ENCODE data around the gene BAZ1B. TPM values are rescaled to one million over a fixed set of nuclear protein-coding genes. Genes with fewer than 3 reads are reported as not detected.
"Not testable (repeated sequence)": the region's sequence is repeated elsewhere in the genome, so short reads cannot be mapped to it uniquely, and the experiment has no call there.

The BAZ1B gene
- total RNA-seq, 2 donors from 2014 or later, result 37.7 to 42.6 TPM

DNA sequence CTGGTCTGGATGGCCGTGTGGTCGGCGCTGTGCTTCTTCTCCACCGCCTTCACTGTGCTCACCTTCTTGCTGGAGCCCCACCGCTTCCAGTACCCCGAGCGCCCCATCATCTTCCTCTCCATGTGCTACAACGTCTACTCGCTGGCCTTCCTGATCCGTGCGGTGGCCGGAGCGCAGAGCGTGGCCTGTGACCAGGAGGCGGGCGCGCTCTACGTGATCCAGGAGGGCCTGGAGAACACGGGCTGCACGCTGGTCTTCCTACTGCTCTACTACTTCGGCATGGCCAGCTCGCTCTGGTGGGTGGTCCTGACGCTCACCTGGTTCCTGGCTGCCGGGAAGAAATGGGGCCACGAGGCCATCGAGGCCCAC is 87.4 kb downstream of the BAZ1B start:
- no peak for DNase-seq

DNA sequence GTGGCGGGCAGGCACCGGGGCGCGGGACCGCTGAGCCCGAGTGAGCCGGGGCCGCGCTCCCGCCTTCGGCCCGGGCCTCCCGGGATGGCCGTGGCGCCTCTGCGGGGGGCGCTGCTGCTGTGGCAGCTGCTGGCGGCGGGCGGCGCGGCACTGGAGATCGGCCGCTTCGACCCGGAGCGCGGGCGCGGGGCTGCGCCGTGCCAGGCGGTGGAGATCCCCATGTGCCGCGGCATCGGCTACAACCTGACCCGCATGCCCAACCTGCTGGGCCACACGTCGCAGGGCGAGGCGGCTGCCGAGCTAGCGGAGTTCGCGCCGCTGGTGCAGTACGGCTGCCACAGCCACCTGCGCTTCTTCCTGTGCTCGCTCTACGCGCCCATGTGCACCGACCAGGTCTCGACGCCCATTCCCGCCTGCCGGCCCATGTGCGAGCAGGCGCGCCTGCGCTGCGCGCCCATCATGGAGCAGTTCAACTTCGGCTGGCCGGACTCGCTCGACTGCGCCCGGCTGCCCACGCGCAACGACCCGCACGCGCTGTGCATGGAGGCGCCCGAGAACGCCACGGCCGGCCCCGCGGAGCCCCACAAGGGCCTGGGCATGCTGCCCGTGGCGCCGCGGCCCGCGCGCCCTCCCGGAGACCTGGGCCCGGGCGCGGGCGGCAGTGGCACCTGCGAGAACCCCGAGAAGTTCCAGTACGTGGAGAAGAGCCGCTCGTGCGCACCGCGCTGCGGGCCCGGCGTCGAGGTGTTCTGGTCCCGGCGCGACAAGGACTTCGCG is 88.0 kb downstream of the BAZ1B start:
- ATAC-seq (no peak), DNase-seq (peak in 1 of 2 donors; percentile 23)
- intact Hi-C loops (cut with DNase I, micrococcal nuclease), result no loop called here

More for the DNA sequence above, 87.4 kb downstream of the BAZ1B start:
- intact Hi-C loops (cut with DNase I, micrococcal nuclease), result no loop called here
- ATAC-seq, result no peak

GRCh38 chr7:73432676-73433075 is 89.4 kb downstream of the BAZ1B start:
- intact Hi-C loops (cut with DNase I, micrococcal nuclease), result no loop called here
- ATAC-seq (no peak), DNase-seq (no peak)

DNA sequence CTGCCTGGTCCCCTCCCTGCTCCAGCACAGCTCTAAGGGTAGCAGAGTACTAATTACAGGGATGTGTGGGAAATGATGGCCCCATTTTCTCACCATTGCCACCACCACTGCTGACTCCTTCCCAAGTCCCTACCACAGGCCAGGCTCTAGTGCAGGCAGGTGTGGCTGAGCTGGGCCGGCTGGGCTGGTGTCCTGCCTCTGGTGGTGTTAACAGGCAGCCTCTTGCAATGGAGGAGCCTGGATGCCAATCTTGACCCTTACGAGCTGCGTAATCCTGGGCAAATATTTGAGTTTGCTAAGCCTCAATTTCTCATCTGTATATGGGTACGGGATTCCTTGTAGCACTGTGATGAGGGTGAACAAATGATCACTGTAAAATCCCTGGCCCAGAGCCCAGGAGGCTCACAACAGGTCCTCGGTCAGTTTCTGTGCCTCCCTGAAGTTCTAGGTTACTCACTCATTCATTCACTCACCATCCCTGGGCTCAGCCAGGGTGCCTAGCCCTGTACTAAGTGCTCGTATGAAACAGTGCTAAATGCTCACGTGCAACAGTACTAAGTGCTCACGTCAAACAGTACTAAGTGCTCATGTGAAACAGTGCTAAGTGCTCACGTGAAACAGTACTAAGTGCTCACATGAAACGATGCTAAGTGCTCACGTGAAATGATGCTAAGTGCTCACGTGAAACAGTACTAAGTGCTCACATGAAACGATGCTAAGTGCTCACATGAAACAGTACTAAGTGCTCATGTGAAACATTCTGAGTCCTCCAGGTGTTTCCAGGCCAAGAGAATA is 90.9 kb downstream of the BAZ1B start:
- DNase-seq (no peak), ATAC-seq (no peak)
- intact Hi-C loops (cut with DNase I, micrococcal nuclease), result no loop called here

DNA sequence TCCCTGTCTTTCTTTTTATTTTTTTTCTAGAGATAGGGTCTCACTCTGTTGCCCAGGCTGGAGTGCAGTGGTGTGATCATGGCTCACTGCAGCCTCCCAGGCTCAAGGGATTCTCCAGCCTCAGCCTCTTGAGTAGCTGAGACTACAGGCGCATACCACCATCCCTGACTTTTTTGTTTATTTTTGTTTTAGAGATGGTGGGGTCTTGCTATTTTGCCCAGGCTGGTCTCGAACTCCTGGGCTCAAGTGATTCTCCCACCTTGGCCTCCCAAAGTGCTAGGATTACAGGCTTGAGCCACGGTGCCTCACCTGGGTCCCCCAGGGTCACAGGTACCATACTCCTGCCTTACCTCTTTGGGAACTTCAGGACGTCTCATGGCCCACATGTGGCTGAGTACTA is 91.6 kb downstream of the BAZ1B start:
- intact Hi-C loops (cut with DNase I, micrococcal nuclease); ATAC-seq; DNase-seq: not testable (repeated sequence)

GRCh38 chr7:73429622-73430505 is 92.2 kb downstream of the BAZ1B start:
- DNase-seq (no peak), ATAC-seq (no peak)
- intact Hi-C loops (cut with DNase I, micrococcal nuclease), result no loop called here

DNA sequence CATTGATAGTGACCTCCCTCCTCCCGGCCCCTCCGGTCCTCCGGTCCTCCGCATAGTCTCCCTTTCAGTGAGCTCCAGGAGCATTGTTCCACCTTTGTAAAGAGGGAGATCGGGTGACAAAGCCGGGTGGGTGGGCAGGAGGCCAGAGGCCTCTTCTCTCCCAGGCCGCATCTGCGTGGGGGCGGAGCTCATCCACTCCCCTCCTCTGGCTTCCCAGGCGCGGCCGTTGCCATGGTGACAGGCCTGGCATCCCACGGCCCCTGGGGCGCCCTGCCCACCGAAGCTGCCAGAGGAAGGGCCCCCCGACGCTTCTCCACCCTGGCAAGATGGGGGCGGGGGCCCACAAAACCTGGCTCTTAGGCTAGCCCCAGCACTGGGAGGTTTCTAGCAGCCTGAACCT is 92.9 kb downstream of the BAZ1B start:
- intact Hi-C loops (cut with DNase I, micrococcal nuclease), result no loop called here
- ATAC-seq (no peak), DNase-seq (no peak)

- DNase-seq (no peak), ATAC-seq (no peak)
- intact Hi-C loops (cut with DNase I, micrococcal nuclease), result no loop called here
Measured at GRCh38 chr7:73427902-73428787, 93.9 kb downstream of the BAZ1B start.

GRCh38 chr7:73426016-73426415 is 96.1 kb downstream of the BAZ1B start:
- ATAC-seq (no peak), DNase-seq (no peak)
- intact Hi-C loops (cut with DNase I, micrococcal nuclease), result no loop called here

GRCh38 chr7:73425356-73425983 is 96.6 kb downstream of the BAZ1B start:
- intact Hi-C loops (cut with DNase I, micrococcal nuclease), result no loop called here
- no peak for ATAC-seq
- DNase-seq, result no peak

DNA sequence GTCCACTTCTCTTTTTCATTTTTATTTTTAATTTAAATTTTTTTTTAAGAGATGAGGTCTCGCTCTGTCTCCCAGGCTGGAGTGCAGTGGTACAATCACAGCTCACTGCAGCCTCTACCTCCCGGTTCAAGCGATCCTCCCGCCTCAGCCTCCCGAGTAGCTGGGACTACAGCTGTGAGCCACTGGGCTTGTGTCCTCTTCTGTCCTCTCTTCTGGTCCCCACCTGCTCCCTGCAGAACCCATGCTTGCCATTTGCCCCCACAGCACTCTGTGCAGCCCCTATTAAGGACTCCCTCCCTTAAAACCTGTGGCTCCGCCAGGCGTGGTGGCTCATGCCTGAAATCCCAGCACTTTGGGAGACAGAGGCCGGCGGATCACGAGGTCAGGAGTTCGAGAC is 97.6 kb downstream of the BAZ1B start:
- no peak for ATAC-seq
- intact Hi-C loops (cut with DNase I, micrococcal nuclease), result no loop called here
- no peak for DNase-seq

GRCh38 chr7:73423519-73424488 is 98.3 kb downstream of the BAZ1B start:
- ATAC-seq, result no peak
- DNase-seq, result no peak
- intact Hi-C loops (cut with DNase I, micrococcal nuclease), result no loop called here

DNA sequence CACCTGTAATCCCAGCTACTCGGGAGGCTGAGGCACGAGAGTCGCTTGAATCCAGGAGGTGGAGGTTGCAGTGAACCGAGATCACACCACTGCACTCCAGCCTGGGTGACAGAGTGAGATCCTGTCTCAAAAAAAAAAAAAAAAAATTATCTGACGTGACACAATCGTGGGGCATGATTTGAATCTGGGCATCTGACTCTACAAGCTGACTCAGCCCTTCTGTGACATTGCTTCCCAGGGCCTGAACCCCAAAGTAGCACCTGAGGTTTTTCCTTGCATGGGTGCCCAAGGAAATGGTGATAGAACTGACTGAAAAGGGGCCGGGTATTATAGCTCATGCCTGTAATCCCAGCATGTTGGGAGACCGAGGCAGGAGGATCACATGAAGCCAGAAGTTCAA is 101.5 kb downstream of the BAZ1B start:
- intact Hi-C loops (cut with DNase I, micrococcal nuclease); ATAC-seq; DNase-seq: not testable (repeated sequence)

- intact Hi-C loops (cut with DNase I, micrococcal nuclease), result not testable (repeated sequence)
- DNase-seq, result peak; percentile 48 to 66
- peak; percentile 92 for ATAC-seq
Measured at GRCh38 chr7:73420016-73420415, 102.1 kb downstream of the BAZ1B start.

GRCh38 chr7:73418113-73418703 is 103.9 kb downstream of the BAZ1B start:
- ATAC-seq (peak; percentile 60), DNase-seq (no peak)
- intact Hi-C loops (cut with DNase I, micrococcal nuclease), result no loop called here

DNA sequence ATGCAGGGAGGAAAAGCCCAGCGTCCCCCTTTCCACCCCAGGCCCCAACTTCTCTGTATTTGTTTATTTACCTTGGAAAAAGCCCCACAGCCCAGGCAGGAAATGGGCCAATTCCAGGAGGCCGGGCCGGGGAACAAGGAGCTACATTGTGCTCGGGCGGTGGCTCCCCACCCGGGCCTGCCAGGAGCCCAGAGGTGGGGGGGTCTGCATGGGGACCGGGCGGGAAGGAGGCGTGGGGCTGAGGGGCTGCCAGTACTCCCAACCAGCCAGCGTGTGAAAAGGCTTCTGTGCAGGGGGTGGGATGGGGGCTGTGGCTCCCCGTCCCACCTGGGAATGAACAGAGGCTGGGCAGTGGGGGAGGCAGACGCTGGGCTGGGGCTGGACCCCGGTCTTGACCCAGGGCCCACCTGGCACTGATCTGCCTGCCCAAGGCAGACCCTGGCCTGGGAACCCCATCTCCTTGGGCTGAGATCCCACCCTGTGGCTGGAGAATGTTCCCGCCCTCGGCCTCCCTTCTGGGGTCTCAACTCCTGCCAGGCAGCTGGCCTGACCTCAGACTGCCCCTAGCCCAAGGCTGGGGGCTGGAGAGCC is 111.5 kb downstream of the BAZ1B start:
- ATAC-seq (peak; percentile 95), DNase-seq (peak in 1 of 2 donors; percentile 45)
- intact Hi-C loops (cut with DNase I, micrococcal nuclease), result not testable (repeated sequence)
